Embryonic facial prominence (tissue), 1 donor: ENCODE measurements around the gene NAALADL2.

Experiments
- DNase-seq: peaks from one replicate; pipeline ENCODE4 v3.0.0-alpha.2; 2016; ENCODE audit errors: extremely low spot score

NAALADL2 gene

GRCh38 chr3:175659670-175660350, 800.7 kb downstream of the NAALADL2 start:
- no peak for DNase-seq

GRCh38 chr3:175662815-175663214, 803.7 kb downstream of the NAALADL2 start:
- DNase-seq: no peak

GRCh38 chr3:175664911-175665310, 805.8 kb downstream of the NAALADL2 start:
- DNase-seq: no peak

- DNase-seq: no peak
Measured at GRCh38 chr3:175668300-175668699, 809.2 kb downstream of the NAALADL2 start.

- DNase-seq: no peak
Measured at GRCh38 chr3:175670557-175670956, 811.4 kb downstream of the NAALADL2 start.

GRCh38 chr3:175672119-175672689, 813.1 kb downstream of the NAALADL2 start:
- DNase-seq: no peak

GRCh38 chr3:175679568-175679967, 820.4 kb downstream of the NAALADL2 start:
- no peak for DNase-seq

- no peak for DNase-seq
Measured at GRCh38 chr3:175692256-175692655, 833.1 kb downstream of the NAALADL2 start.

GRCh38 chr3:175695251-175695650, 836.1 kb downstream of the NAALADL2 start:
- DNase-seq: no peak

GRCh38 chr3:175702956-175703355, 843.8 kb downstream of the NAALADL2 start:
- DNase-seq: no peak

GRCh38 chr3:175704366-175705055, 845.4 kb downstream of the NAALADL2 start:
- DNase-seq: no peak

GRCh38 chr3:175713268-175713667, 854.1 kb downstream of the NAALADL2 start:
- no peak for DNase-seq

- DNase-seq: no peak
Measured at GRCh38 chr3:175716446-175716845, 857.3 kb downstream of the NAALADL2 start.

- DNase-seq: no peak
Measured at GRCh38 chr3:175726228-175726627, 867.1 kb downstream of the NAALADL2 start.

GRCh38 chr3:175728566-175728965, 869.4 kb downstream of the NAALADL2 start:
- DNase-seq: no peak

GRCh38 chr3:175729466-175729865, 870.3 kb downstream of the NAALADL2 start:
- DNase-seq: no peak

GRCh38 chr3:175731543-175731942, 872.4 kb downstream of the NAALADL2 start:
- no peak for DNase-seq

GRCh38 chr3:175732017-175732416, 872.9 kb downstream of the NAALADL2 start:
- no peak for DNase-seq

GRCh38 chr3:175735866-175736265, 876.7 kb downstream of the NAALADL2 start:
- DNase-seq: no peak

- DNase-seq: no peak
Measured at GRCh38 chr3:175737646-175738572, 878.8 kb downstream of the NAALADL2 start.

GRCh38 chr3:175741951-175742350, 882.8 kb downstream of the NAALADL2 start:
- no peak for DNase-seq
